Activated naive CD8-positive, alpha-beta T cell treated with anti-CD3 and anti-CD28 coated beads, Interleukin-2, amount 50 U/mL, for 16 hours (primary cell): ENCODE results near the gene FKBP2.
A peak's percentile ranks its signal among the peaks of the same experiment; 100 is the strongest.
"Not testable (repeated sequence)": the region's sequence is repeated elsewhere in the genome, so short reads cannot be mapped to it uniquely, and the experiment has no call there.

Experiments used
- DNase-seq: peaks from one replicate; pipeline ENCODE4 v3.0.0-alpha.2; 2020; ENCODE audit warnings: low read depth, low spot score

The FKBP2 gene

GRCh38 chr11:64233913-64234586 lies 6.8 kb upstream of the FKBP2 start, which contains the start of gene VEGFB:
VEGFB (plus strand) TSS chr11:64234584; CDS start chr11:64234834, 250 bp downstream.
- DNase-seq, result peak; percentile 34

GRCh38 chr11:64234647-64235379 lies 6.1 kb upstream of the FKBP2 start:
- DNase-seq, result no peak

GRCh38 chr11:64235437-64236161 lies 5.3 kb upstream of the FKBP2 start:
- no peak for DNase-seq

- no peak for DNase-seq
These were observed 3.4 kb upstream of the FKBP2 start for GRCh38 chr11:64237484-64237951.

GRCh38 chr11:64238076-64238475 lies 2.8 kb upstream of the FKBP2 start:
- no peak for DNase-seq

- no peak for DNase-seq
These were observed 1.9 kb upstream of the FKBP2 start for GRCh38 chr11:64238999-64239398.

- no peak for DNase-seq
These were observed 1.0 kb upstream of the FKBP2 start for GRCh38 chr11:64239662-64240434.

- peak; percentile 99 for DNase-seq
These were observed 271 bp downstream of the FKBP2 start for GRCh38 chr11:64241241-64241490.

- no peak for DNase-seq
These were observed 838 bp downstream of the FKBP2 start for GRCh38 chr11:64241491-64242374.

- no peak for DNase-seq
These were observed 2.5 kb downstream of the FKBP2 start for GRCh38 chr11:64243236-64243854.

- no peak for DNase-seq
These were observed 3.2 kb downstream of the FKBP2 start for GRCh38 chr11:64244107-64244506.

- no peak for DNase-seq
These were observed 4.1 kb downstream of the FKBP2 start for GRCh38 chr11:64244966-64245365.

GRCh38 chr11:64245401-64245796 lies 4.5 kb downstream of the FKBP2 start:
- DNase-seq, result no peak

- peak; percentile 67 for DNase-seq
These were observed 5.1 kb downstream of the FKBP2 start for GRCh38 chr11:64245797-64246620.

- DNase-seq, result not testable (repeated sequence)
These were observed 5.7 kb downstream of the FKBP2 start for GRCh38 chr11:64246621-64246870.

- DNase-seq, result peak; percentile 78
These were observed 6.2 kb downstream of the FKBP2 start, which contains the start of gene PPP1R14B for GRCh38 chr11:64246871-64247728. PPP1R14B (minus strand) TSS chr11:64246943; CDS start chr11:64246673, 270 bp downstream.

- no peak for DNase-seq
These were observed 7.0 kb downstream of the FKBP2 start for GRCh38 chr11:64247729-64248531.

GRCh38 chr11:64248578-64248977 lies 7.7 kb downstream of the FKBP2 start:
- DNase-seq, result no peak
